ENCODE data around the gene SMIM30. TPM values are rescaled to one million over a fixed set of nuclear protein-coding genes. Genes with fewer than 3 reads are reported as not detected.

SMIM30 gene
- total and polyA plus RNA-seq, 10 donors, result 29.1 to 98.7 (median 64.7) TPM

DNA sequence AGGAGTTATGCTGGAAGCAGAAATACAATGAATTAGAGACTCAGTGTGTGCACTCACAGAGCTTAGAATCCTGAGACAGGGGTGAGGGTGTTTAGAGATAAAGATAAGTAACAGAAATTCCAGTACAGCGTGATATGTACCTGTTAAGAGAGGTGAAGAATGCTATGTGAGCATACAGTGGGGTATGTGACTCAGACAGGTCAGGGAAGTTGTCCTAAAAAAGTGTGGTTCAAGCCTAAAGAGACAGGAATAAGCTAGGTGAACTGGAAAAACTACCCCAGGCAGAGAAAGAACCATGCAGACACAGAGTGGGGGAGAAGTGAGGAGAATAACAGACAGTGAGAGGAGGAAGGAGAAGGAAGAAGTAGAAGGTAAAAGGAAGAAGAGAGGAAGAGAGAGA is 8.6 kb downstream of the SMIM30 start:
- Histone ChIP-seq H3K27me3 (replicated peaks in 1 of 7) (no peaks in the 10 kb centered on the region), H3K4me3 (no peak overlapping the region), H3K27ac (no peak overlapping the region), H3K4me1 (peaks cover 0 to 3% (median 0%) of the 10 kb centered on the region in 6 donors), H3K9me3 (no peaks in the 10 kb centered on the region), H3K36me3 (peaks cover 0 to 5% (median 2%) of the 10 kb centered on the region in 6 donors)
- TF ChIP-seq, protein P1, sequence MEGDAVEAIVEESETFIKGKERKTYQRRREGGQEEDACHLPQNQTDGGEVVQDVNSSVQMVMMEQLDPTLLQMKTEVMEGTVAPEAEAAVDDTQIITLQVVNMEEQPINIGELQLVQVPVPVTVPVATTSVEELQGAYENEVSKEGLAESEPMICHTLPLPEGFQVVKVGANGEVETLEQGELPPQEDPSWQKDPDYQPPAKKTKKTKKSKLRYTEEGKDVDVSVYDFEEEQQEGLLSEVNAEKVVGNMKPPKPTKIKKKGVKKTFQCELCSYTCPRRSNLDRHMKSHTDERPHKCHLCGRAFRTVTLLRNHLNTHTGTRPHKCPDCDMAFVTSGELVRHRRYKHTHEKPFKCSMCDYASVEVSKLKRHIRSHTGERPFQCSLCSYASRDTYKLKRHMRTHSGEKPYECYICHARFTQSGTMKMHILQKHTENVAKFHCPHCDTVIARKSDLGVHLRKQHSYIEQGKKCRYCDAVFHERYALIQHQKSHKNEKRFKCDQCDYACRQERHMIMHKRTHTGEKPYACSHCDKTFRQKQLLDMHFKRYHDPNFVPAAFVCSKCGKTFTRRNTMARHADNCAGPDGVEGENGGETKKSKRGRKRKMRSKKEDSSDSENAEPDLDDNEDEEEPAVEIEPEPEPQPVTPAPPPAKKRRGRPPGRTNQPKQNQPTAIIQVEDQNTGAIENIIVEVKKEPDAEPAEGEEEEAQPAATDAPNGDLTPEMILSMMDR (IDR thresholded peaks at IDR 0.05 in 8 of 11, conservative IDR thresholded peaks at IDR 0.05 in 3 of 11), result no peak
- WGBS, 5 donors, result 39 to 100% (median 90%) methylated on average over 1 of the region's 1 CpG
- intact Hi-C loops (cut with DNase I; ENCODE audit: low total_unique reads), result no loop called here
- DNase-seq, result no peak

DNA sequence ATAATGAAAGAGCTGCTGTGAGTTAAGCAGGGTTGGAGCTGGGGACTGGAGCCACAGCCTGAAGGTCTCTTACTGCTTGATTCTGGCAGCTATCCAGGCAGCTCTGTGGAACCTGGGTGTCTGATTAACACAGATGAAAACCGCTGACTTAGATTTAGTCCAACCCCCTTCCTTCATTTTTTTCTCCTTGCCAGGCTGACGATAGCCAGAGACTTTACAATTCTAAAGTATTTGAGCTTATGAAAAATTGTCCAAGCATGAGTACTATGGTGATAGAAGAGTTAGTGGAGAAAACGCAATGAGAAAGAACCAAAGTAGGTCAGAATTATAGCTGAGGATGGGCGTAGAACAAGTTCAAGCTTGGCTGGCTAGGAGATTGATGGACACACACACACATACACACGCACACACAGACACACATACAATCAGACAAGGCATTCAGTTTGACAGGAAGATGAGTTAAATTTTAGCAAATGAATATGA is 18.2 kb downstream of the SMIM30 start:
- Histone ChIP-seq H3K27ac (no peak overlapping the region), H3K9me3 (no peaks in the 10 kb centered on the region), H3K4me3 (no peak overlapping the region), H3K27me3 (replicated peaks in 1 of 7) (no peaks in the 10 kb centered on the region), H3K4me1 (no peaks in the 10 kb centered on the region), H3K36me3 (no peaks in the 10 kb centered on the region)
- TF ChIP-seq, protein P1 (IDR thresholded peaks at IDR 0.05 in 8 of 11, conservative IDR thresholded peaks at IDR 0.05 in 3 of 11), result no peak
- no peak for TF ChIP-seq POLR2A (IDR thresholded peaks at IDR 0.05)
- WGBS, 5 donors, result 72 to 83% (median 82%) methylated on average over 5 of the region's 5 CpGs
- intact Hi-C loops (cut with DNase I; ENCODE audit: low total_unique reads), result no loop called here
- DNase-seq, result no peak

DNA sequence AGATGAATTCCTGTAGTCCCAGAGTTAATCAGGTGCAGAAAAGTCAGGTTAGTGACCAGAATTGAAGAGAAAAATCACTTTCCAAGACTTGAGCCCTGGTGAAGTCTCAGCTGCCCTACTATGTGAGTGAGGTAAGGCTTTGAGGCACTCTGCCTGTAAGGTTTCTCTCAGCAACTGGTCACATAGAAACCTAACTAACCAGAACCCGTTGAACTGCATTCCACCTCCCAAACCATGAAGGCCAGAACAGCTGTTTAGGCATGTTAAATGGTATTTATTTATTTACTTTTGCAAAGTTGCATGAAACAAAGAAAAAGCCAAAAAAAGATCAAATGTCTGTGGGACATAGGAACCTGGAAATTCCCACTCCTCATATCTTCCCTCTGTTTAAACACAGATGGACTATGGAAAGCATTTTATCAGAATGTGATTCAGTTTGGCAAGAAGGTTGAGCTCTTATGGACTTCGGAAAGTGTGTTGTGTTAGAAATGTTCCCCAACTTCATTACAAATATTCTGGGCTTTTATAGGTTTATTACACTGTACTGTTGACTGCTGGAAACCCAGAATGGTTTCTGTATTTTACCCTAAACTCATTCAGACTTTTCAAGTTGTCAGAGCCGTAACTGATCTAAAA is 19.0 kb downstream of the SMIM30 start:
- H3K27me3 ChIP-seq (replicated peaks in 1 of 7), result no peaks in the 10 kb centered on the region
- intact Hi-C loops (cut with DNase I; ENCODE audit: low total_unique reads), result no loop called here
- H3K9me3 ChIP-seq, result no peaks in the 10 kb centered on the region
- 75 to 87% (median 80%) methylated on average over 3 of the region's 3 CpGs for WGBS, 5 donors
- TF ChIP-seq POLR2A (IDR thresholded peaks at IDR 0.05) (no peak), POLR2AphosphoS5 (IDR thresholded peaks at IDR 0.05) (no peak)
- TF ChIP-seq, protein P1 (IDR thresholded peaks at IDR 0.05 in 8 of 11, conservative IDR thresholded peaks at IDR 0.05 in 3 of 11), result no peak
- DNase-seq, result no peak
- H3K27ac ChIP-seq, result no peak overlapping the region
- H3K36me3 ChIP-seq, result no peaks in the 10 kb centered on the region
- H3K4me3 ChIP-seq, result no peak overlapping the region
- H3K4me1 ChIP-seq, result no peaks in the 10 kb centered on the region

DNA sequence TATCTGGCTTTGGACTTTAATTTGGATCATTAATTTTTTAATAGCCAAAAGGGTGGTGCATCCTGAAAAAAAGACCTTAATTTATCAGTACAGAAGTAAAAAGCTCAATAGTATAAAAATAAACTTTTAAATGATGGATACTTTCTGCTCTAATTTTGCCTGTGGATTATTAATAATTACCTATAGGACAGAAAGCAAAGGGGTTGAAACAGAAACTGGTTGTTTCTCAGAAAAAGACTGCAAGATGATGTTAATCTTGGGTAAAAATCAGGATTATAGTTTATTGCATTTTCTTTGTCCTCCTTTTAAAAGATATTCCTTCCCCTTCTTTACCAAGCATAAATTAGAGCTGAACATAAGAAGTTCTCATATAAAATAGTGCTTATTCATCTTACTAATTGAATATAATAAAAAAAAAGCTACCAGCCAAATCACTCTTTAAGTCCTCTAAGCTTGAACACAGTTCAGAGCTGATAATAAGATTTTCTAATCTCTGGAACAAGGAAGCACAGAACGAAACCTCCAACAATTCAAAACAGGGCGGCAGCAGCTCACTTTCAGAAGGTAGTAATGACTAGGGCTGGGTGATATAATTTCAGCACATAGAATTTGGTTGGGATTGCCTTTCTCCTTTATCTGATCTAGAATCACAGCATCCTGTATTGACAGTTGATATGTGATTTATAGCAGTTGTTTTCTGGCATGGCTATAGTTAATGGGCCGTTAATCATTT is 23.7 kb downstream of the SMIM30 start:
- Histone ChIP-seq H3K27me3 (replicated peaks in 1 of 7) (no peaks in the 10 kb centered on the region), H3K9me3 (no peaks in the 10 kb centered on the region), H3K4me3 (no peak overlapping the region), H3K36me3 (no peaks in the 10 kb centered on the region), H3K27ac (no peak overlapping the region), H3K4me1 (no peaks in the 10 kb centered on the region)
- no peak for DNase-seq
- intact Hi-C loops (cut with DNase I; ENCODE audit: low total_unique reads), result no loop called here
- 83 to 92% (median 87%) methylated on average over 3 of the region's 3 CpGs for WGBS, 5 donors
- TF ChIP-seq POLR2AphosphoS5 (IDR thresholded peaks at IDR 0.05) (no peak), POLR2A (IDR thresholded peaks at IDR 0.05) (no peak)
- TF ChIP-seq, protein P1 (IDR thresholded peaks at IDR 0.05 in 8 of 11, conservative IDR thresholded peaks at IDR 0.05 in 3 of 11), result no peak

All from spleen (tissue), 11 donors.